Prostate gland (tissue), 2 donors: ENCODE results near the gene RNGTT. TPM values are rescaled to one million over a fixed set of nuclear protein-coding genes. Genes with fewer than 3 reads are reported as not detected.

Source experiments
- DNase-seq: peaks from one replicate; pipeline ENCODE4 v3.0.0-alpha.2; 2019; ENCODE audit warnings: low spot score
- H3K27ac ChIP-seq, 2 donors: fragments of 200-600 bp; sonication (generic); 2 replicates each; pipeline ENCODE4 v1.5.1; 2017 to 2019
- H3K27me3 ChIP-seq: fragments of 200-600 bp; sonication (generic); replicated peaks from 2 replicates; pipeline ENCODE4 v1.5.1; 2019; ENCODE audit not compliant: insufficient read depth
- H3K36me3 ChIP-seq, 2 donors: fragments of 200-600 bp; sonication (generic); 1 replicate in 1 of 2; 2 replicates in 1 of 2; pipeline versions ENCODE4 v1.5.1 to v1.8.1; 2017 to 2019
- H3K4me1 ChIP-seq: fragments of 200-600 bp; sonication (generic); replicated peaks from 2 replicates; pipeline ENCODE4 v1.5.1; 2019
- H3K4me3 ChIP-seq, 2 donors: fragments of 200-600 bp; sonication (generic); 2 replicates each; pipeline ENCODE4 v1.5.1; 2017 to 2019
- H3K9me3 ChIP-seq: fragments of 200-600 bp; sonication (generic); 2 replicates; pipeline ENCODE4 v1.5.1; 2017
- CTCF ChIP-seq, 4 experiments: fragments of 200-600 bp in 2 of 4; fragments of 450-650 bp in 2 of 4; sonication (generic) in 2 of 4; IDR thresholded peaks; 1 replicate in 3 of 4; 2 replicates in 1 of 4; pipeline ENCODE4 v1.5.1; 2016 to 2019; ENCODE audit warnings: antibody characterized with exemption in 4 of 4, mild to moderate bottlenecking in 2 of 4, moderate library complexity in 2 of 4
- POLR2A ChIP-seq: fragments of 450-650 bp; IDR thresholded peaks from one replicate; pipeline ENCODE4 v1.6.1; 2016; ENCODE audit warnings: antibody characterized with exemption, mild to moderate bottlenecking
- POLR2AphosphoS5 ChIP-seq: sonication (generic); formaldehyde crosslinking; IDR thresholded peaks from one replicate; pipeline ENCODE4 v1.6.1; 2017; ENCODE audit warnings: antibody characterized with exemption
- WGBS: methylation state at CpG from one replicate; pipeline ENCODE4 v1.1.5; 2018; 5-methylcytosine and 5-hydroxymethylcytosine counted together
- intact Hi-C: fragments of 100-400 bp; cut with DNase I; formaldehyde crosslinking; loops from one replicate; pipeline ENCODE4 v1.14.2; 2022
- small RNA-seq, 2 donors: library from RNA; depleted of rRNA; stranded (forward); fragments of <200 nt; gene quantifications; one replicate each; pipeline ENCODE3, GENCODE V24; 2016
- total RNA-seq, 2 donors: library from RNA; depleted of rRNA; stranded (reverse); fragments of >200 nt; gene quantifications; one replicate each; pipeline ENCODE4 v1.1.0, GENCODE V29; 2016

RNGTT gene
- total RNA-seq, 2 donors from 2014 or later, result 10.1 to 23.6 TPM

- DNase-seq, result no peak
- H3K27me3 ChIP-seq, result no peaks in the 10 kb centered on the region
- H3K4me3 ChIP-seq, result no peak overlapping the region
- no peak overlapping the region for H3K27ac ChIP-seq
- WGBS, result 91% methylated on average over 8 of the region's 8 CpGs
- no peaks in the 10 kb centered on the region for H3K36me3 ChIP-seq
- no peak for TF ChIP-seq POLR2A
- no peak for TF ChIP-seq CTCF (IDR thresholded peaks at IDR 0.05)
- TF ChIP-seq POLR2AphosphoS5, result no peak
- intact Hi-C loops, result no loop called here
- no peaks in the 10 kb centered on the region for H3K9me3 ChIP-seq
- H3K4me1 ChIP-seq, result no peaks in the 10 kb centered on the region
Measured at GRCh38 chr6:88563277-88563625, 400.2 kb downstream of the RNGTT start.

DNA sequence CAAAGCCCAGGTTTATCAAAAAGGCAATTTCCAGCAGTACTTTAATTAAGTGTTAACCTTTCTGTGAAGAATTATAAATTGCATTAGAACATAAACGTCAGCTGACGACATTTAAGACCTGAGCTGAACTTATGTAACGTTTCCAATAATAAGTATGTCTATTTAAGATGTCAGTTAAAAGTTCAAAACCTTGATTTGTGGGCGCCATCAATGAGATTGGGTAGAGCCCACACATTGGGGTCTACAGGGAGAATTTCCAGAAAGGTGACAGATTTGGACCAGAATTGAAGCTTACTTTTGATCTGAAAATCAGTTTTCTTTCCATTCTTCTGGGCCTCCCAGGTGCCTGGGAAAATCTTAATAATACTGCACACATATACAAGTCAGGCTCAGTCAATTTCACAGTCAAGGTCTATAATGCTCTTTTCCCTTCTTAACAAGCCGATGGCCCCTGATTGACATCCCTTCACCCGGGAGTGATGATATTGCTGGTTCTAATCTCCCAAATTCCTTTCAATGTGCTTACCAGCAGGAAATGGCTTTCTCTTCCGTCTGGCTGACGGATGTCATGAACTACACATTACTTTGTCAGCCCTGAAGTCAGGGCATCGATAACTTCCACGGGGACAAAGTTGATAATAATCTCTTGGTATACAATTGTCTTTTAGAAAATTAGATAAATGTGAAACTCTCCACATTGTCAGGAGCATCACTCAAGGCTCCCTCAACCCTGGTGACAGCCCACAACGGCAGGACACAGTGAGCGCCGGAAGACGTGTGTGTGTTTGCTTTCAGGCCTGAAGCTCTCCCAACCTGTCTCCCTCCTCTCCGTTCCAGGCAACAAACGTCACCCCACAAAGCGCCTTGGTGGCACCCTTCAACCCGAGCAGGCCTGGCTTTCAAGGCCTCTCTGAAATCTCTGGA is 400.8 kb downstream of the RNGTT start:
- WGBS, result 78% methylated on average over 18 of the region's 18 CpGs
- no peak overlapping the region for H3K4me3 ChIP-seq
- no peaks in the 10 kb centered on the region for H3K27me3 ChIP-seq
- no peaks in the 10 kb centered on the region for H3K9me3 ChIP-seq
- DNase-seq, result no peak
- H3K4me1 ChIP-seq, result no peaks in the 10 kb centered on the region
- no peak overlapping the region for H3K27ac ChIP-seq
- no peak for TF ChIP-seq POLR2AphosphoS5
- no peak for TF ChIP-seq POLR2A
- no peak for TF ChIP-seq CTCF (IDR thresholded peaks at IDR 0.05)
- H3K36me3 ChIP-seq, result no peaks in the 10 kb centered on the region
- intact Hi-C loops, result no loop called here

DNA sequence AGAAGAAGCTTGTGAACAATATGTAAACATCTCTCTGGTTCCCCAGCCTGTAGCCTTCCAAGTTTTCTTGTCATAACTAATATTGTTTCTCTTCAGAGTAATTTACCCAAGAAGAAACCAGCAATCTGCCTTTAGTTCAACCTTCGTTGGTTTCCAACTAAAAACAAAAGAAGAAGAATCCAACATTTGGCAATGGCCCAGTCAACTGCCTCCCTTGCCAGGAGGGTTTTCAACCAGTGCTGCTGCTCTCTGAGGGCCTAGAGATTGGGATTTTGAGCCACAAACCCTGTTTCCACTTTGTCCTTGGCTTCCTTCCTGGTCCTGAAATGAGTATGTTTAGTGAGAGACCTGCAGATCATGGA is 401.5 kb downstream of the RNGTT start:
- Histone ChIP-seq H3K9me3 (no peaks in the 10 kb centered on the region), H3K27ac (no peak overlapping the region), H3K36me3 (no peaks in the 10 kb centered on the region), H3K4me1 (no peaks in the 10 kb centered on the region), H3K4me3 (no peak overlapping the region), H3K27me3 (no peaks in the 10 kb centered on the region)
- DNase-seq, result no peak
- intact Hi-C loops, result no loop called here
- WGBS, result 13% methylated on average over 1 of the region's 1 CpG
- TF ChIP-seq POLR2A (no peak), POLR2AphosphoS5 (no peak), CTCF (IDR thresholded peaks at IDR 0.05) (no peak)

GRCh38 chr6:88561034-88561953 is 402.1 kb downstream of the RNGTT start:
- Histone ChIP-seq H3K27ac (no peak overlapping the region), H3K9me3 (no peaks in the 10 kb centered on the region), H3K36me3 (no peaks in the 10 kb centered on the region), H3K4me1 (no peaks in the 10 kb centered on the region), H3K27me3 (no peaks in the 10 kb centered on the region), H3K4me3 (no peak overlapping the region)
- 41% methylated on average over 10 of the region's 10 CpGs for WGBS
- intact Hi-C loops, result no loop called here
- TF ChIP-seq CTCF (IDR thresholded peaks at IDR 0.05) (no peak), POLR2A (no peak), POLR2AphosphoS5 (no peak)
- DNase-seq, result no peak

Small RNA genes within 50 kb of the gene (small RNA-seq; reads per million reads assigned to genes)
- gene AL079342.1, result 0 reads per million in 2 donors
- gene RF00045, result 0 reads per million in 2 donors

Other genes with a start within 250 kb of the RNGTT start
- 100 to 1,000 TPM; 216 to 273 TPM for gene PNRC1, start 117.1 kb upstream of the RNGTT start, total RNA-seq
- 1 to 10 TPM; 1.0 to 5.7 TPM for gene SRSF12, start 154.5 kb upstream of the RNGTT start, total RNA-seq
- gene PM20D2, start 182.4 kb upstream of the RNGTT start, total RNA-seq, result 10 to 100 TPM; 11.9 to 48.4 TPM